Mucosa of descending colon (tissue), 3 donors: ENCODE data around the gene ZSWIM7. TPM values are rescaled to one million over a fixed set of nuclear protein-coding genes. Genes with fewer than 3 reads are reported as not detected.

Source experiments
- ATAC-seq: fragments of 200-7000 bp; cut with Tn5 transposase; one replicate; pipeline ENCODE4 v1.9.1; 2020; ENCODE audit warnings: mild to moderate bottlenecking, moderate library complexity
- DNase-seq, 3 donors: peaks; one replicate each; pipeline ENCODE4 v3.0.0-alpha.2; 2020
- H3K36me3 ChIP-seq: fragments of 200-600 bp; one replicate; pipeline ENCODE4 v1.8.0; 2021; ENCODE audit warnings: low read depth, mild to moderate bottlenecking
- H3K4me1 ChIP-seq: fragments of 200-600 bp; one replicate; pipeline ENCODE4 v1.8.0; 2021; ENCODE audit warnings: low read depth, mild to moderate bottlenecking
- H3K4me3 ChIP-seq: fragments of 200-600 bp; one replicate; pipeline ENCODE4 v1.8.0; 2021; ENCODE audit warnings: mild to moderate bottlenecking
- H3K9me3 ChIP-seq: fragments of 200-600 bp; one replicate; pipeline ENCODE4 v1.8.0; 2021; ENCODE audit warnings: mild to moderate bottlenecking
- intact Hi-C, 2 donors: fragments of 100-400 bp; cut with DNase I in 1 of 2; cut with micrococcal nuclease in 1 of 2; formaldehyde crosslinking; loops; one replicate each; pipeline versions ENCODE4 v1.11.0 to v1.11.1; 2022; cut with DNase I, micrococcal nuclease
- total RNA-seq, 3 donors: library from RNA; stranded (reverse); fragmentation: NEBNext Ultra II Directional in 2 of 3; extraction: Animal tissue kit (Norgen Biotek cat#: 25700) in 2 of 3; gene quantifications; one replicate each; pipeline versions ENCODE4 v1.2.1 to v1.2.4, GENCODE V29; 2021 to 2023
- TF ChIP-seq, protein P1 (sequence below): fragments of 200-600 bp; IDR thresholded peaks from one replicate; pipeline ENCODE4 v1.8.0; 2022; ENCODE audit warnings: antibody characterized with exemption, mild to moderate bottlenecking
- donor health status: DM: no; HTN: no; CAD: no; lungs with moderate emphysema.
- donor health status: DM: no; HTN: no; CAD: no.
- donor health status: DM: no; HTN: yes; CAD: no.

The ZSWIM7 gene
- total RNA-seq, 3 donors from 2014 or later: 17.3 to 32.1 (median 26.0) TPM

DNA sequence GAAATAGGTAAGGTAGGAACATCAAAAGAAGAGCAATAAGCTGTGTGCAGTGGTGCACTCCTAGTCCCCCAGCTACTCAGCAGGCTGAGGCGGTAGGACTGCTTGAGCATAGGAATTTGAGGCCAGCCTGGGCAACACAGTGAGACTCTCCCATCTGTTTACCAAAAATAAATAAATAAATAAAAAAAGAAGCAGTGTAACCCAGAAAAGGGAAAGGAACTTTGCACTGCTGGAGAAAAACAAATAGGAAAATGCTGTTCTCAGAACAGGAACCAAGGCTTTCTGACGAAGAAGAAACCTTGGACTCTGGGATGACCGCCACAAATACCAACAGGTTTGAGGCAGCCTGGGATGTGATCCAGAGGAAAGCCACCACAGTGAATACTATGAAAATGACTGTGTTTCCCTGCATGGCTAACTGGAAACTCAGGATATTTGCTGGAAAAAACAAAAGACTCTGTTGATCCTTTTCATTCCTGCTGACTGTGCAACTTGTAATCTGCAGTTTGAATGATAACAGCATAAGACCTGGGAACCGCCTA, 41.3 kb upstream of the ZSWIM7 start:
- DNase-seq (peak in 1 of 3 donors; percentile 17), ATAC-seq (peak; percentile 79)
- TF ChIP-seq, protein P1, sequence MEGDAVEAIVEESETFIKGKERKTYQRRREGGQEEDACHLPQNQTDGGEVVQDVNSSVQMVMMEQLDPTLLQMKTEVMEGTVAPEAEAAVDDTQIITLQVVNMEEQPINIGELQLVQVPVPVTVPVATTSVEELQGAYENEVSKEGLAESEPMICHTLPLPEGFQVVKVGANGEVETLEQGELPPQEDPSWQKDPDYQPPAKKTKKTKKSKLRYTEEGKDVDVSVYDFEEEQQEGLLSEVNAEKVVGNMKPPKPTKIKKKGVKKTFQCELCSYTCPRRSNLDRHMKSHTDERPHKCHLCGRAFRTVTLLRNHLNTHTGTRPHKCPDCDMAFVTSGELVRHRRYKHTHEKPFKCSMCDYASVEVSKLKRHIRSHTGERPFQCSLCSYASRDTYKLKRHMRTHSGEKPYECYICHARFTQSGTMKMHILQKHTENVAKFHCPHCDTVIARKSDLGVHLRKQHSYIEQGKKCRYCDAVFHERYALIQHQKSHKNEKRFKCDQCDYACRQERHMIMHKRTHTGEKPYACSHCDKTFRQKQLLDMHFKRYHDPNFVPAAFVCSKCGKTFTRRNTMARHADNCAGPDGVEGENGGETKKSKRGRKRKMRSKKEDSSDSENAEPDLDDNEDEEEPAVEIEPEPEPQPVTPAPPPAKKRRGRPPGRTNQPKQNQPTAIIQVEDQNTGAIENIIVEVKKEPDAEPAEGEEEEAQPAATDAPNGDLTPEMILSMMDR: no peak
- no peaks in the 10 kb centered on the region for H3K4me1 ChIP-seq
- H3K4me3 ChIP-seq: no peak overlapping the region
- H3K36me3 ChIP-seq: peaks cover 6% of the 10 kb centered on the region
- no peaks in the 10 kb centered on the region for H3K9me3 ChIP-seq
- intact Hi-C loops: no loop called here

GRCh38 chr17:16037636-16038035, 38.1 kb upstream of the ZSWIM7 start:
- Histone ChIP-seq H3K4me1 (no peaks in the 10 kb centered on the region), H3K9me3 (no peaks in the 10 kb centered on the region), H3K36me3 (peaks cover 15% of the 10 kb centered on the region), H3K4me3 (no peak overlapping the region)
- intact Hi-C loops: no loop called here
- DNase-seq (no peak), ATAC-seq (no peak)
- TF ChIP-seq, protein P1: no peak

- Histone ChIP-seq H3K4me1 (no peaks in the 10 kb centered on the region), H3K36me3 (peaks cover 15% of the 10 kb centered on the region), H3K4me3 (no peak overlapping the region), H3K9me3 (no peaks in the 10 kb centered on the region)
- TF ChIP-seq, protein P1: no peak
- ATAC-seq (no peak), DNase-seq (no peak)
- intact Hi-C loops: no loop called here
These were observed 36.8 kb upstream of the ZSWIM7 start for GRCh38 chr17:16036261-16036660.

GRCh38 chr17:16033729-16034349, 34.3 kb upstream of the ZSWIM7 start:
- intact Hi-C loops: no loop called here
- no peak for ATAC-seq
- TF ChIP-seq, protein P1: no peak

DNA sequence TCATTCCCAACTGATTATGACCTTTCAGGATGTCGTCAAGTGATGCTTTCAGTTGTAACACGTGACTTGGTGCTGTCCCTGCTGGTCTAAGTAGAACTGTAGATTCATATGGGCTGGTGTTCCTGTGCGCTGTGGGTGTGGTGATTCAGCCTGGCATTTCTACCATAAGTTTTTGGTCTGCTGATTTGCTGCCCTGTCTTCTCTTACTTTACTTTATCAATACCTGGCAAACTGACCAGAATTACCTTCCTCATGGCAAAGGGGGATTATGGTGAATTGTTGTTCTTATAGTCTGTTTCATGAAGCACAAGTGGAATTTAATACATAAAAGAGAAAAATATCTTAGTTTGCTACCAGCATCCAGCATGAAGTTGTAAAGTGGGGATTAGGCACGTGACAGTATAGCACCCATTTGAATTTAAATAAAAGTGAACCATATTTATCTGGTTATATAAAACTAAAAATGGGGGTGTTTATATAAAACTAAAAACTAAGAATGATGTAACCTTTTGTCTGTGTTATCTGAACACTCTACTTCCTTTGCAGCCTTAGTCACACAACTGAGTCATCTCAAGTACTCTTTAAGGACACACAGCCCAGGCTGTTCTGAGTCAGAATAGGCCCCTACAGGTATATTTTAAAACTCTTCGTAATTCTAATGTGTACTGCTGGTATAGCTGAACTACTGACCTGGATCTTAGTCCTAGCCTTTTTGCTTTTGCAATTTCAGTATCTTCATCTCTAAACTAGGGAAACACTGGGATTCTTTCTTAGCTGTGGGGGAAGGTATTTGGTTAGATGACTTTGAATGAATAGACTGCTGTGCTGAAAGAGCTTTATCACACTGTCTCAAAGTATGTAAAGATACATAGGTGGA, 28.4 kb upstream of the ZSWIM7 start:
- DNase-seq (no peak), ATAC-seq (peak; percentile 84)
- TF ChIP-seq, protein P1: no peak
- Histone ChIP-seq H3K36me3 (peaks cover 6% of the 10 kb centered on the region), H3K9me3 (no peaks in the 10 kb centered on the region), H3K4me3 (no peak overlapping the region), H3K4me1 (no peaks in the 10 kb centered on the region)
- intact Hi-C loops: no loop called here

More at GRCh38 chr17:16033729-16034349, 34.3 kb upstream of the ZSWIM7 start:
- Histone ChIP-seq H3K4me3 (no peak overlapping the region), H3K9me3 (no peaks in the 10 kb centered on the region), H3K36me3 (peaks cover 15% of the 10 kb centered on the region), H3K4me1 (no peaks in the 10 kb centered on the region)
- DNase-seq: no peak
